GM18867 (cell line): ENCODE data around the gene FAM53B.

Experiments used
- ATAC-seq: cut with Tn5 transposase; IDR thresholded peaks from one replicate; pipeline ENCODE4 v1.9.1; 2021; ENCODE audit warnings: mild to moderate bottlenecking, moderate library complexity; ENCODE audit not compliant: unreplicated experiment

The FAM53B gene

DNA sequence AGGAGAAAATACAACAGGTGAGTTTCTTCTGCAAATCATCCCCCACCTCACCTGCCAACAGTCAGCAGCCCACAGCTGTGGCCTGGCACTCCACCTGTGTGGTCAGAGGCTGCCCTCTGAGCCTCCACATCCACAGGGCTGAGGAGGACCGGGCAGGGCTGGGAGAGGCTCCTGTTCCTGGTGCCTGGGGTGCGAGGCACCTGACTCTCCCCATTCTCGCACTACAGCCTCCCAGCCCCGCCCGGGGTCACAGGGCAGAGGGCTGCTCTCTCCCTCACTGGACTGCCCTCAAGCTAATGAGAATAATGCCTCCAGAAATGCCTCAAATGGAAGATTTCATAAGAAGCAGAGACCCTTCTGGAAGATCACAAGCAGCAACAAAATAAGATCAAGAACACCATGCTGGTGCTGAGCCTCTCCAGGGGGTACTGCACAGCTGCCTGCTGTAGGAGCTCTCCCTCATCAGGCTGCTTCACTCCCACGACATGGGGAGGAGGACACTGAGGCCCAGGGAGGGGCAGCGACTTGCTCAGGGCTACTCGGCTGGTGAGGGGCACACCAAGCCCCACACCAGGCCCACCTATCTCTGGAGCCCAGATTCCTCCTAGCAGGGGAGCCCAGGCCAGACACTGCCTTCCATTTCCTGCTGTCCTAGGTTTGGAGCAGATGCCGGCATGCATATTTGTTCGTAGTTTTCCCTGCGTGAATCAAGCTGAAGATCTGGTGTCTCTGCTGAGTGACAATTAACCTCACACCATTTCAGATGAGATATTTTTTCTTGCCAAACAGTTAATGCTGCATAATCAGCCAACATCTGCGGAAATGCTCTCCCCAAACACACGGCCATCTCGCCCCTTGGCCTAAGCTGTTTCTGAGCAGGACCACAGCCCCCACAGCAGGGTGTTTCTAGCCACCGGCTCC is 76.5 kb downstream of the FAM53B start:
- ATAC-seq = no peak

DNA sequence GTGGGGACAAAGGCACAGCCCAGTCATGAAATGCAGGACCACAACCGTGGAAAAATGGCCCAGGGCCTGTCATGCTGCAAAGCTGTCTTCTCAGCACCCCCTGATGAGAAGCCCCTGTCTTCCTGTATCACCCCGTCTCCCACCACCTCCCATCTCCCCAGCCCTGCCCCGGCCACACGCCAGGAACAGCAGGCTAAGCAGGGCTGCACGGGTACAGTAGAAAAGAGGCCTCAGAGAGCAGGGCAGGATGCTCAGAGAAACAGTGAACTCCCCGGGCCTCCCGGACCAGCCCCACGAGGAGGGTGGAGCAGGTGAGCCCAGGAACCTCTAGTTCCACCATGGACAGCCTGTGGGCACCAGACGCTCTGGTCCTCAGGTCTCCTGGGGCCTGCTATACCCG is 77.7 kb downstream of the FAM53B start:
- ATAC-seq = no peak

DNA sequence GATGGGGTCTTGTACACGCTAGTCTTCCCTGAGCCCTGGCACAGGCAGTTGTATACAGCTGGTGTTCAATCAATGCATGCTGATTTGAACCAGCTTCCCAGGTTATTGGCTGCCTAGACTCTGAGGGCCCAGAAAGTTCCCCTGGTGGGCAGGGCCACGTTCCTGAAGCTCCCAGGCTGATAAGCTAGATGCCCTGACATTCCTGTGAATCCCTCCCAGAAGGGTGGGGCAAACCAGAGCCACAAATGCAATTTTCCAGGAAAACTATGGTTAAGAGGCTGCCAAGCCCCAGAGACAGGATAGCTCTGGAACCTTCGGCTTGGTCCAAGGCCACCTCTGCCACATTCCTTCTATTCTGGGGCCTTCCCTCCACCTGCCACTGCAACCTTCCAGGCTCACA is 78.2 kb downstream of the FAM53B start:
- no peak for ATAC-seq

DNA sequence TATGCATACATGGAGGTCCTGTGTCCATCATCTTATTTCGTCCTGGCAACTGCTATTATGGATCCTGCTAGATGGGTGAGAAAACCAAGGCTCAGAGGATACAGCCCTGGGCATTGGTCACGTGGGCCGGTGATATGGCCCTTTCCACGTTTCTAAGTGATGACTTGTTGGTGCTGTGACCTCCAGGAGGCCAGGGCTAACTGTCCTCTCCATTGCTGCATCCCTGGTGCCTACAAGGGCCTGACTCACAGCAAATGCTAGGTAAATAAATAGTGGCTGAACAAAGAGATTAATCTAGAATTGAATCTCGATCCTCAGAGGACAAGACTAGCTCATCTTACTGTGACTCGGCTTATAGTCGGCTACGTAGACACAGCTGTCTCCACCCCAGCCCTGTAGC is 78.6 kb downstream of the FAM53B start:
- ATAC-seq = no peak

DNA sequence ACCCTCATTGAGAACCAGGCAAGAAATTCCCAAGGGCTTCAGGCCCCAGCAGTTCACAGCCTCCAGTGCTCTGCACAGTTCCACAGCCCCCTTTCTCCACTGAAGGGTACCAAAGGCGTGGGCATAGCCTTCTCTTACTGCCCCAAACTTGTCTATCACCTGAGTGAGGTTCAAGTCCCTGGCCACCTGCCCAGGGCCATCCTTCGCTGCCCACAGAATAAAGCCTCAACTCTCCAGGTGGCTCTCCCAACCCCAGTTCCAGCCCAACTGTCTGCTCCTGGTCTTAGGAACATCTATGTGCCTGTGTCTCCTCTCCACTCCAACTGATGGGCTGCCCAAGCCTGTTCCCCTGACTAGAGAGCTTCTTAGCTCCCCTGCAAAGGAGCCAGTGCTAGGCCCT is 79.1 kb downstream of the FAM53B start:
- ATAC-seq = no peak

DNA sequence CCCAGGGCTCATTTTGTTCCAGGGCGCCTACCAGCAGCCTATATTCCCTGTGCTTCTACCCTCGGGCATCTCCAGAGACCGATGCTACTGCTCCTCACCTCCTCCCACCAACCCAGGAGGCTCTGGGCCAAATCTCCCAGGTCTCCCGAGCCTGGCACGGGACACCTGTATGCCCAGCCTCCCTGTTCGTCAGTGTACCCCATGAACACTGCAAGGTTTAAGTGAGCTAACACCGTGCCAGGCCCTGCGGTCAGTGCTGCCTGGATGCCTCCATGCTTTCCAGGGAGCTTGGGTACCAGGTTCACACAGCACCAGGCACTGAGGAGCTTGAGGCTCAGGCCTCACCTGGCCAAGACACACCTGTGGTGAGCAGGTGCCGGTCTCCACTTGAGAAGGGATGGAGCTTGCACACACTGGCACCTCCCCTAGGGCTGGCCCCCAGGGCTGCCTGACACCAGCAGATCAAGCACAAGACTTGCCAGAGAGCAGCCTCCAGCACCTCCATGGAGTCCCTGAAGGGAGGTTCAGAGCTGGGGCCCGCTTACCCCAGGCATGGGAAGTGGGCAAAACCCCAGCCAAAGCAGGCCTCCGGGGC is 80.3 kb downstream of the FAM53B start:
- no peak for ATAC-seq

DNA sequence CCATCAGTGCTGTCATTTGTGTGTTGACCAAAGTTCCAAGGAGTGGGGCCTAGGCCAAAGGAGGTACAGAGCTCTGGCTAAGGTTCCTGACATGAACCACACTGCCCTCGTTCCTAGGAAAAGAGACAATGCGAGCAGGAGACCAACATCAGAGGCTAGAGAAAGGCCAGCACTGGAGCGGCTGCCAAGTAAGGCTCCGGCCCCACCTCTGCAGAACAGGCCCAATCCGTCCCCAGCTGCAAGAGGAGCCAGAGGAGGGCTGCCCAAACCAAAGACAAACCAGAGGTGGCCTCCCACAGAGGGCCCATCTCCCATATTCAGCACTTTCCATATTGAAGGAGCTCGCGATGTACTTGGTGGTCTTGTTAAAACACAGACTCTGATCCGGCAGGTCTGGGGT is 81.0 kb downstream of the FAM53B start:
- no peak for ATAC-seq

DNA sequence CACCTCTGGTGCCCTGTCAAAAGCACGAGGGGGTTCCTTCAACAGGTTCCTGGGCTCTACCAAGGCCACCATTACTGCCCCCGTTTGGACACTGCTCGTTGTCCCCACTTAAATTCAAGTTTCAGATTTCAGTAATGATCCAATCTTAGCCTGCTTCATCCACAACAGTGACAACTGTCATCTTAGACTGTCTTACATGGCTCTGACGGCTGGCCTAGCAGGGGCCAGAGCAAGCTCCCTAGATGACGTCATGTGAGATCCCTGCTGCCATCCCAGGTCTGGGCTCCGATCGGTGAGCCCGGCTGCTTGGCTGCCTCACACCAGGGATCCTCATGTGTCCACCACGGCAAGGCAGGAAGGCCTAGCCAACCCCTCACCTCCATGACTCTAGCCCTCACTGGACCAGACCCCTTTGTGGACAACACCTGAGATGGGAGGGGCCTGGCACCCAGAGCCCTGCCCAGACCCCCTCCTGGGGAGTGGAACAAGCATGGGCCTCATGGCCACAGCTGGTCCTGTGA is 82.5 kb downstream of the FAM53B start:
- ATAC-seq = no peak

DNA sequence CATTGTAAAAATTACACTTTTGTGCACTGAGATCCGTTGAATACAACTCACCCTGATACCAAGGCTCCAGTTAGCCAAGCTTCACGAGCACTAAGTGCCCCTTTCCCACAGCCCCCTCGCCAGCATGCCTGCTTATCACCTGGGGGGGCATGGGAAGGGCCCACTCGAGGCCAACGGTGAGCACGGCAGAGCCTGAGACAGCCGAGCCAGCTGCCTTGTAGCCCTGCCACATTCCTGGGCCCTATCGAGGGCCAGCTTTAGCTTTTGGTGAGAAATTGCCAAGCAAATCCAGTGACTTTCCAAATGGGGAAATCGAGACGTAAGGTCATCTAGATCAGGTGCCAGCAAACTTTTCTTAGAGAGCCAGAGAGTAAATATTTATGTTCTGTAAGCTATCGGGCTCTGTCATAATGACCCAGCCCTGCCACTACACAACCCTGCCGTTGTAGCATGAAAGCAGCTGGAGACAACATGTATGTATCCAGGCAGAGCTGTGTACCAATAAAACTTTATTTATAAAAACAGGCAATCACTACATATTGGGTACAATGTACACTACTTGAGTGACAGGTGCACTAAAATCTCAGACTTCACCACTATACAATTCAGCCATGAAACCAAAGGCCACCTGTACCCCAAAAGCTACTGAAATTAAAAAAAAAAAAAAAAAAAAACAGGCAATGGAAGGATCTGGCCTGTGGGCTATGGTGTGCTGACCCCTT is 83.6 kb downstream of the FAM53B start:
- ATAC-seq = no peak

DNA sequence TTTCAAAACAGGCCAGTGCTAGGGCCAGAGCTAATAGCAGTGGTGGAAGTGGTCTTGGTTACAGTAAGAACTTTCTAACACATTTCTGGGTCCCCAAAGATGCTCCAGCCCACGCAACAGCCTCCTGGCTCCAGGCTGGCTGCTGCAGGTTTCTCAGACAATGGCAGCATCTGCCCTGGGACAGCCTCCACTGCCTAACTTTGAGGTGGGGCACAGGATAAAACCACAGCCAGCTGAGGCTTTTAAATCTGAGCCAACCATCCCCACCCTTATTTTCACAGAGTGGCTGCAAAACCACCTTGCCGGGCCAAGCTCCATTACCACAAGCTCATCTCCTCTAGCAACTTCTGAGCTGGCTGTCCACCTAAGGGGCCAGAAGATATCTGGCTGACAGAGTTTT is 84.8 kb downstream of the FAM53B start:
- ATAC-seq = no peak

DNA sequence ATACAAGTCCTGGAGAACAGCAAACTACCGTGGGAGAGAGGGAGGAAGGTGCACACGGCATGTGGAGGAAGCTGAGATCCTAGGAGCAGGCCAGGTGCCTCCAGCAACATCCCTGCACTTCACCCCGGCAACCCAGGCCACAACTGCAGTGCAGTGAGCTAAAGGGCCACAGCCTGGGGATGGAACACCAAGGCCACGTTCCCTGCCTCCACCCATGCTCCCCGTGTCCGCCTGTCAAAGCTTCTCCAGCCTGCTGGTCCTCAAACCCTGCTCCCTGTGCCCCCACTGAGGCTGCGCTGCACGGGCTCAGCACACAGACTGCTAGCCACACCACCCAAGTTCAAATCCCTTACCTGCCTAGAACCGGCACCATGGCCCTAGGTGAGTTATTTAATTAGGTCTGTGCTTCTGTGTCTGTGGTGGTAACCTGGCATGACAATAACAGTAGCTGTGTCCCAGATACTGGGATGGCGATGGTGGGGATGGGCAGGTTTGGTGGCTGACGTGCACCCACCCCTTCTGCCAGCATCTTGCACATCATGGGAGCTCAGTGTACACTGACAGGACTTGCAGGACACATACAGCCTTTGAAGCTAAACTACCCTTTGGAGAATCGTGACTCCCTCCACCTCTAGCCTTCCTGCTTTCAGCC is 85.5 kb downstream of the FAM53B start:
- ATAC-seq = no peak

DNA sequence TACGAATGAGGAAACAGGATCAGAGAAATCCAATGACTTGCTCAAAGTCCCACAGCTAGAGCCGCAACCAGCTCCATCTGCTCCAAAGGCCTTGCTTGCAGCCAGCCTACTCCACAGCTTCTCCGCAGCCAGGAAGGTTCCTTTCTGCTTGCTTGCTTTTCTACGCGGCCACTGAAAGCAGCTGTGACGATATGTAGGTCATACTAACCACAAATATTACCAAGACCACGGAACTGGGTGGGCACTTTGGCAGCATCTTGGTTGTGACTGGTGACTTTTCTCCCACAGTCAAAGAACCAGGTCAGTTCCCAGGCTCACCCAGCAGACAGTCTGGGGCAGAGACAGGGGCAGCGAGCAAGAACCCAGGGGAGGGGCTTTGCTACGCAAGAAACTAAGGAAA is 86.4 kb downstream of the FAM53B start:
- no peak for ATAC-seq

DNA sequence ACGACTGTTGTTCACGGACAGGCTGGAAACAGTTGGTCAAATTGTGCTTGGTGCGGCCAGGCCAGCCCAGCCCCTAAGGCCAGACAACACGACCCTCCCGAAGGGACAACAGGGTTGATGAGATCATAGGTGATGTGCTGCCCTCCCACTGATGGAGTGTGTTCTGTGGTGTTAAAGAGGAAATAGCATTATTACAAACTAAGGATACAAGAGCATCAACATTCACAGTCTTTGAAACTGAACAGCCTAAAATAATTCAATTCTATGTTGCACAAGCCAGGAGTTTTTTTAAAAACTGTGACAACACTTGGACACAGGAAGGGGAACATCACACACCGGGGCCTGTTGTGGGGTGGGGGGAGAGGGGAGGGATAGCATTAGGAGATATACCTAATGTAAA is 87.6 kb downstream of the FAM53B start:
- ATAC-seq = no peak

DNA sequence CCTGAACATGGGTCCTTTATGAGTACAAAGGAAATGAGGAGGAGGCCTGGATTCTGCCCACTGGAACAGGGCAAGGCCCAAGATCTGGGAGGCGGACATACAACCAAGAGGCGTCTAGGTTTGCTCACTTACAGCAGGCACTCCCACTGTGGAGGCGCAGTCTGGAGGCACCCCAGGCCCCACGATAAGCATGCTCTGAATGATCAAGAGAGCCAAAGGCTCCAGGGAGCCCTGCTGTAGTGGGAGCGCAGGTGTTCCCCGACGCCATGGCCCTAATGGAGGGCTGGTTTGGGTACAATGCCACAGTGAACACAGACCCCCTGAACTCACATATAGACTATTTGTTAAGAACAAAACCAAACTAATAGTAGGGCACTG is 88.1 kb downstream of the FAM53B start:
- no peak for ATAC-seq

DNA sequence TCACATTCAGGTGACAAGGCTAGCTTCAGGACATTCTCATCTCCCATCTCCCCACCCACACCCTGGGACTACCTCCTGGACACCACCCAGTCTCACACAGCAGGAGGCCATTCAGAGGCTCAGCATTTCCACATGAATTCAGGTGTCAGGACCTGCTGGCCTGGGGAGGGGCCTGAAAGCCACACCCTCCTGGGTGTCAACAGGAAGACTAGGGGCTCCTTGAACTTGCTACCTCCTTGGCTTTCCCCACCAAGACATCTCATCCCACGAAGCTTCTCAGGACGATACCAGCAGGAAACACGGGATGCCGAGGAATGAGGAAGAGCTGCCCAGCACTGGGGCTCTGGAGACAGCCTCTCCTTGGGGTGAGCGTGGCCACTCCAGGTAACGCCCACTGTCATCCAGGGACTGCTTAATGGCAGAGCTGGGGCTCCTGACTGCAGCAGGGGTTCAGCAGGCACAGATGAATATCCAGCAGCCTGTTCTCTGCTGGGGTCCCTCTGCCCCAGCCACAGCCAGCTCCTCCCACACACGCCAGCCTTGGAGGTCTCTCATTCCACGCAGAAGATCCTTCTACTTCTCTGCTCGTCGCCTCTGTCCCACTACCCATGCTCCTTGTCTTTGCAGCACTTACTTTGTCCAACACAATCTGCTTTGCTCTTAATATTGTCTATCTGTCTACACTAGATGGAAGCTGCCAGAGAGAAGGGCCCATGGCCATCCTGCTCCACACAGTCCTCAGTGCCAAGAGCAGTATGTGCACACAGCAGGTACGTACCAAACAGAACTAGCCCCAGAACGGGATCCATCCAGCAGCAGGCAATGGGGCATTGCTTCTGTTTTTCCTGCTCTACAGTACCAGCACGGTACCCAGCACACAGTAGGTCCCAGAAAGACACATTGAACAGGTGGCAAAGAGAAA is 88.7 kb downstream of the FAM53B start:
- no peak for ATAC-seq

DNA sequence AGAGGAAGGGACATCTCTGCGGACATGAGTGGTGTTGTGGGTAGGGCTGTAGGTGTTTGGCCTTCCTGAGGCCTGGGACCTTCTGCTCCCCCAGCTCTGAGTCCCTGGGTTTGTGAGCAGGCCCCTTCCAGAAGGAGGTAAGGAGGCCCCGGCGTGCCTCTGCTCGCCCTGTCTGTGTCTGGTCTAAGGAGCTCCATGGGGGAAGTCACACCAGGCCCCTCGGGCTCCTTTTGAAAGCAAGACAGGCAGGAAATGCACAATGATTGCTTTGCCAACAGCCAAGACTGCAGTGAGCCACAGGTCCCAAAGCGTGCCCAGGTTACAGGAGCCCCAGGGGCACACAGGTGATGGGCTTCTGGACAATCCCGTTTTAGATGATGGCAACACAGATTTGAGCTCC is 89.5 kb downstream of the FAM53B start:
- no peak for ATAC-seq

DNA sequence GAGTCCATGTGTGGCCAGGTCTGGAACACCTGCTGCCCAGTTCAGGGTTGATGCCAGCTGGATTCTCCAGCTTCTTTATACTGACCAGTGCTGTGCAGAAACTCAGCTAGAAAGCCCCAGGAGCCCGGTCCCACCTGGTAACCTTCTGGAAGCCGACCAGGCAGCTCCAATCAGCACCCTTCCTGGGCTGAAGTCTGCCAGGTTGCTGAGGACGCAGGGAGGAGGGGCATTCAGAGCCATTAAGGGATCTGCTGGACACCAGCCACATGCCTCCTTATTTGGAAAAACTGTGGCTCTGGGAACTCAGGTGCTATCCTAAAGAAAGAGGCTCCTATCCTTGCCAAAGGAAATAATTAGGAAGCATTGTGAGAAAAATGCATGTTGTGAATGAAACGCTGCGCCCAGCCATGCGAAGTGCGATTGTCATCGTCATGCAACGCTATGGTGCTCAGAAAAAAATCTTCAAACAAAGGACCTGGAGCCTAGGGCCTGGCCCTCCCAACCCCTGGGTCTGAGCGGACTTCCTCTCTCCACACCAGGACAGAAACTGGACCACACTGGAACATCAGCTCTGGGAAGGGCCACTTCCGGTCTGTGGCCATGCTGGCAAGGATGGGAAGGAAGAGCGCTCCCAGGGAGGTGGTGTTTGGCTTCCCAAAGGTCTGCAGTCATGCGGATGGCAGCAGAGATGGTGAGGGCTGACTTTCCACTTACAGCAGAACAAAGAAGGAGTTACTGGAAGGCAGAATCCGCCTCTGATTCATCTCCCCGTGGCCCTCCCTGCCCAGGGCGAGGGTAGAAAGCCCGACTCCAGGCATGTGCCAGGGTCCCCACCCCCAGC is 90.1 kb downstream of the FAM53B start:
- ATAC-seq = no peak

DNA sequence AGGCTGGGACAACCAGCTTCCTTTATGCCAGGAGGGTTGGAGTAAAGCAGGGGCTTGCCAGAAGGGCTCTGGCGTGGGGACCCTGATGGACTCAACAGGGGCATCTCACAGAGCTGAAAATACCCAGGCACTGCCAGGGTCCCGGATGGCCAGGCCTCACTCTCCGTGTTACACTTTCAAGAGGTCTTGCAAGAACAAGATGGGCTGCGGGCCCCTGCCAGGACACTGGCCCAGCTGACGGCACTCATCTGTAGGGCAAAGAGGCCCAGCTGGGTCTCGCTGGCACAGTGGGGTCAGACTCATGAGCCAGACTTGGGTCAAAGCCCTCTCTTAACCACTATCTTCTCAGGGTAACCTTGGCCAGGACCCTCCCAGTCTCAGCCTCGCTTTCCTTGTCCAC is 90.9 kb downstream of the FAM53B start:
- ATAC-seq = no peak

DNA sequence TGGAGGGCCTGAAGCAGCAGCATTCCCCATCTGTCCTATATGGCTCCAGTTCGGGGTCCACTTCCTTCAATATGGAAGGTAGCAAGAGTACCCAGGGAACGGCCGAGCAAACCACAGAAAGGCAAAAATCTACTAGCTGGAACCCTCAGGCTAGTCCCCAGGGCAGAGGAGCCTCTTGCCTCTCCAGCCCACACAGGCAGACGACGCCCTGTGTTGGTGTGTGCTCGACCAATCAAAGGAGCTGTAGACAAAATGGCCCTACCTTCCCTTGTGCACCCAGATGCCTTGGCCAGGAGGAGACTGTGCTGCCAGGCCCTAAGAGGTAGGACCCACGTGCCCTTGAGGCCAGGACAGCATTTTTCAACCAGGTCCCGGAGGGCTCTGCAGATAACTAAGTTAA is 91.5 kb downstream of the FAM53B start:
- ATAC-seq = no peak
